ENCODE measurements around the gene PSME3IP1. TPM values are rescaled to one million over a fixed set of nuclear protein-coding genes. Genes with fewer than 3 reads are reported as not detected.

Gene PSME3IP1
- total and polyA plus RNA-seq, 2 of the 4 experiments (the other 2 are of a cell fraction), result 50.2 to 75.2 TPM

- H3K79me1 ChIP-seq (ENCODE audit: low read depth in 1 of 2, low read length in 2 of 2), result no peaks in the 10 kb centered on the region
- WGBS, 2 experiments (ENCODE audit: extremely low coverage in 2 of 2, insufficient read length in 1 of 2), result 95% methylated on average over 7 of the region's 14 CpGs; no CpG with 5 or more reads in 1 of the 2 experiments
- no peak overlapping the region for H4K91ac ChIP-seq (ENCODE audit: insufficient read depth, low read depth, low read length)
- POLR2A ChIA-PET (ENCODE audit: unreplicated experiment), result no interaction called here
- H3K14ac ChIP-seq (replicated peaks; ENCODE audit: low read depth, low read length), result no peak overlapping the region
- no peak overlapping the region for H3K56ac ChIP-seq (ENCODE audit: extremely low read depth, insufficient read depth, low read length)
- H4K5ac ChIP-seq (ENCODE audit: low read depth, low read length), result no peak overlapping the region
- H3K9me3 ChIP-seq (ENCODE audit: control insufficient read depth, insufficient read depth, low read length), result no peaks in the 10 kb centered on the region
- no peak overlapping the region for H2BK120ac ChIP-seq (ENCODE audit: low read depth, low read length)
- DNase-seq (no peak), ATAC-seq (ENCODE audit: low read depth) (no peak)
- CTCF ChIA-PET, result no interaction called here
- no peak overlapping the region for H3K18ac ChIP-seq (ENCODE audit: low read depth, low read length)
- H3K4me3 ChIP-seq (ENCODE audit: insufficient read depth, low read depth, low read length), result no peak overlapping the region
- BruUV-seq (replicated peaks), result no TSS peak
- no peak overlapping the region for H3K9ac ChIP-seq (ENCODE audit: low read depth, low read length)
- H2BK5ac ChIP-seq (ENCODE audit: low read depth, low read length, poor library complexity, severe bottlenecking), result no peak overlapping the region
- dilution Hi-C loops (cut with HindIII; ENCODE audit: low sequenced_read_pairs, unreplicated experiment), result no loop called here
- H4K8ac ChIP-seq (ENCODE audit: low read depth in 2 of 2, low read length in 2 of 2), result no peak overlapping the region
- no peaks in the 10 kb centered on the region for H4K20me1 ChIP-seq (ENCODE audit: insufficient read depth, low read length)
- no peak overlapping the region for H2AK5ac ChIP-seq (ENCODE audit: low read depth, low read length)
- H2AK9ac ChIP-seq (replicated peaks; ENCODE audit: low read depth, low read length, poor library complexity), result no peak overlapping the region
- intact Hi-C loops (cut with micrococcal nuclease), result no loop called here
- H3K9me1 ChIP-seq (ENCODE audit: insufficient read depth, low read length), result peaks cover 3% of the 10 kb centered on the region; the same call in 1 of the 2 replicates
- H2AFZ ChIP-seq (replicated peaks; ENCODE audit: low read length, poor library complexity), result no peak overlapping the region
- H3K27me3 ChIP-seq (ENCODE audit: control insufficient read depth, insufficient read depth, low read length), result no peaks in the 10 kb centered on the region
- in situ Hi-C loops (cut with MboI; ENCODE audit: low sequenced_read_pairs), result no loop called here
- no peaks in the 10 kb centered on the region; the same call in 1 of the 2 replicates for H3K36me3 ChIP-seq (ENCODE audit: control insufficient read depth, insufficient read depth, low read length)
- no peaks in the 10 kb centered on the region for H3K4me1 ChIP-seq (ENCODE audit: control insufficient read depth, insufficient read depth, low read length)
- H2BK15ac ChIP-seq (ENCODE audit: low read depth, low read length), result no peak overlapping the region
- H2BK20ac ChIP-seq (ENCODE audit: low read depth, low read length), result no peak overlapping the region
- H3K27ac ChIP-seq (ENCODE audit: insufficient read depth, low read length), result no peak overlapping the region
- H3K4ac ChIP-seq (ENCODE audit: low read depth, low read length), result no peak overlapping the region
- H3K4me2 ChIP-seq (ENCODE audit: low read depth, low read length), result no peak overlapping the region
- TF ChIP-seq RFX5 (IDR thresholded peaks at IDR 0.05; ENCODE audit: low read depth, low read length) (no peak), CEBPB (IDR thresholded peaks at IDR 0.05; ENCODE audit: low read depth, low read length) (no peak)
- H3K23ac ChIP-seq (ENCODE audit: low read depth, low read length), result no peak overlapping the region
Measured at GRCh38 chr16:57137043-57137442, 48.8 kb downstream of the PSME3IP1 start.
